Measurements from ENCODE around the gene HEMGN.
"Not testable (repeated sequence)": the region's sequence is repeated elsewhere in the genome, so short reads cannot be mapped to it uniquely, and the experiment has no call there.

HEMGN gene

DNA sequence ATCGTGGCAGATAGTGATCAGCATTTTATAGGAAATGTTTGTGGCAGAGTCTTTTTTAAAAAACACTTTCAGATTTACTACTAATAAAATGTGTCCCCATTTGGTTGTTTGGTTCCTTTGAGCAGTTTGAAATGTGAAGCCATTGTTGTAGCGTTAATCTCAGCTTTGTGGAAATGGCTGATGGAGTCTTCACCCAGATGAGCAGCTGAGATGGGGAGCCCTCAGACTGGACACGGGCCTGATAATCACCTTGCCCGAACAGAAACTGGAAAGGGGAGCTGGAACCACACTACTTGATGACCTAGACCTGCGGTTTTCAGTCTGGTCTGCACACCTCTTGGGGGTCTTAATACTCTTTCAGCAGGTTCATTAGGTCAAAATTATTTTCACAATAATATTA lies 24.6 kb upstream of the HEMGN start:
- no peak for DNase-seq

DNA sequence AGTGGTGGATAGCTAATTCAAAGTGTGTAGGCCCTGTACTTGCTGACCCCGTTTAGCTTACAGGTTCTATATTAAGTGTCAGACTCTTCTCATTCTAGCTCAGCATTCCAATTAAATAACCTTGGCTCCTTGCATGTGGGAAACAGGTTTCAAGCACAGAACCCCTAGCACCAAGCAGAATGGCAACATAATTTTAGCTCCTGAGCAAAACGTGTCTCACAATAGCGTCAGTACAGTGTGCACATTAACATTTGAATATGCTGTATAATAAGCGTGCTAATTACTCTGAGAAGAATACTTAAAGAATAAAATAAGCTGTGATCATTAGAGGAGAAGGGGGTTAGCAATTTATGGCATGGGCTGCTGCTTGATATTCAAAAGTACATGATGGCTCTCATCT lies 24.2 kb upstream of the HEMGN start:
- no peak for DNase-seq

DNA sequence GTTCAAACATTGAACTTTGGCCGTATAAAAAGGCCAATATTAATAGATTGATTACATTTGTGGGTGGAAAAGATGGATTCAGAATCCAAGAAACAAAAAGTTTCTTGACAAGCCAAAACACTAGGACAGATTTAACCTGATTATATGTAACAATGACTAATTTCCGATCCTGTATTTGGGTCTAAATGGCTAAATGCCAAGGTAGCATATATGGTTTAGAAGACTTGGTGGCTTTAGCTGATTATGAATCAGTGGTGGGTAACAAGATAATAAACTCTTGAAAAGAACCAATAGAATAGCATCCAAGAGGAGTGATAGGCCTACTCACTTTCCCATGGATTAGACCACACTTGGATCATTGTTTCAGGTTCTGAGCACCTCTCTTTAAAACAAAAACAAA lies 23.4 kb upstream of the HEMGN start:
- DNase-seq: no peak

DNA sequence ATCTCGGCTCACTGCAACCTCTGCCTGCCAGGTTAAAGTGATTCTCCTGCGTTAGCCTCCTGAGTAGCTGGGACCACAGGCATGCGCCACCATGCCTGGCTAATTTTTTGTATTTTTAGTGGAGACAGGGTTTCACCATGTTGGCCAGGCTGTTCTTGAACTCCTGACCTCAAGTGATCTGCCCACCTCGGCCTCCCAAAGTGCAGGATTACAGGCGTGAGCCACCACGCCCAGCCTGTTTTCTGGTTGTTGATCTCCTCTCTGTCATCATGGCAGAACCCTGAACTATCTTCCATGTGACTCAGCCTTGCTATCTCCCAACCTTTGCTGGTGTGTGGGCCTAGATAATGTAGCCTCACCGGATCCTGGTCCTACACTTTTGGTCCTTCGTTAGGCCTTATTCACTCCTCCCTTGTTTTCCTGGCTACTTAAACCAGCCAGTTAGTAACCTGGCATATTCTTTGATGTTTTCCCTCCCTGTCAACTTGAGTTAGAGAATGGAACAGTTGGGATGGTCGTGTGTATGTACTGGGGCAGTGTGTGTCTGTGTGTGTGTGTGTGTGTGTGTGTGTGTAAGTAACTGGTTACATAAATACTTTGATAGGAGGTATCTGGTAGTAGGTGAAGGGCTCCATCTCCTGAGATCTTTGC lies 22.8 kb upstream of the HEMGN start:
- not testable (repeated sequence) for DNase-seq

DNA sequence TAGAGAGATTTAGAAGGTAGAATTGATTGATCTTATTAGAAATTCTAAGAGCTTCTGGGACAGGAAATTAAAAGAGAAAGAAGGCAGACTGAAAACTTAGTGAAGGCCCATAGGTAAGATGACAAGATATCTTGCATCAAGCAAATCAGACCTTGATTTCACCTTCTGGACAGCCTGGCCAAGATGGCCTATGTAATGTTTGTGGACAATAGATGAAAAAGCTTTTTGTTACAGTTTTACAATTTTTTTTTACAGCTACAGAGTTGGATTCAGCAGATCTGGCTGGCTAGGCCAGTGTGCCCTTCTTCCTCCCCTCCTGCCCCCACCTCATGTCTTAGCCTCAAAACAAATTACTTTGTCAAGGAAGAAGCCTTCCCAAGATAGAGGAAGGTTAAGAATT lies 21.6 kb upstream of the HEMGN start:
- no peak for DNase-seq

DNA sequence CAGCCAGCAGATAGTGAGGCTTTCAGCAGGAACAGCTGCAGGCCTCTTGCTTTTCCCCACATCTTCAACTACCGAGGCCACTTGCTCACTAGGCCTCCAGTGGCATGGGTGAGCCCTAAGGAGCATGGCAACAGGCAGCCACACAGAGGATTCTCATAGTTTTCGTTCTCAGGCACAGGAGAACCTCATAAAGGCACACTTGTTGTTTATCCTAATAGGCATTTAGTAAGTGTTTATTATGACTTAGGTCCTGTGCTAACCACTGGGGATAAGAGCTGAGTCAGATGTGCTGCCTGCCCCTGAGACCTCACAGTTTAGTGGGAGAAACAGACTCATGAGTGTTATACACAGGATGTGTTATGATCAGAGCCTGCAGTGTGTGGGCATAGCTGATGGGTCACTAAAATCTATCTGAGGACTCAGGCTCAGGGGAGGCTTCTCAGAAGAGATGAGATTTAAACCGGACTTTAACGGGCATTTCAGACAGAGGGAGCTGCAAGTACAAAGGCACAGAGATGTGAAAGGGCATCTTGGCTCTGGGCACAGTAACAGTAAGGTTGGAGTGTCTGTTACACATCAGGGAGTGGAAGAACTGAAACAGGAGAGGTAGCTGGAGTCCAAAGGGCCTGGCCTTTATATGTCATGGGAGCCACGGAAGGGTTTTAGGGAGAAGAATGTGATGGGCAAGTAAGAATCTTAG lies 21.0 kb upstream of the HEMGN start:
- DNase-seq: no peak

DNA sequence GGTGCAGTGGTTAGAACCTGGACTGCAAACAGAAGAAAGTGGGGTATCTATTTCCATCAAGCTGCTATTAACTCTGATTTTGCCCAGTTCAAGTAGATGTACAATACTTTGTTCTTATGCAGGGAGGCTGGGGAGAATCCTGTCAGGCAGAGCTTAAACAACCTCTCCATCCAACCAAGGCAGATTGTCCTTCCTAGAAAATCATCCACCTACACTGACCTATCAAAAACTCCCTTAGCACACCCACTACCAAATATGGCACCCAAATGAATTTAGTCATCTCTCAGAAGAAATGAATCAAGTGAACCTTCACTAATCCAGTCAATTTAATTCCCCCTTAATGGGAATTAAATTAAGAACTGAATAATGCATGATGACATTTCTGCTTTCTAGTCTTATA lies 18.4 kb upstream of the HEMGN start:
- no peak for DNase-seq

DNA sequence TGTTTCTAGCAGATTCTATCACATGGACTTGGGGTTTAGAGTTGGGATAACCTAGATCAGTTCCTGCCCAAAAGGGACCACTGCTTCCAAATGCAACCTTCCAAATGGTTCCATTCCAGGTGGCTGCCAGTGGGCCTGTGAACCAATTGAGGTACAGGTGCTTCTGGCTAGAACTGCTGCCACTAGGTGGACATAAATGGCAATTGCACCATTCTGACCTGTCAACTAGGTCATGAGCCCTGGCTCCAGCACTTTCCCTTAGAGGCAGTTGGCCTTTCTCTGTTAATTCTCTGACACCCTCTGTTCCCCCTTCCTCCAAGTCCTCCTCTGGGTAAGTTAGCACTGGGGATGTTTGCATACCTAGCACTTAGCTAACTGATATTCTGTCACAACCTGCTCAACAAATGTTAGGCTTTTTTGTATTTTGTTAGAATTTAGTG lies 16.6 kb upstream of the HEMGN start:
- peak; percentile 15 for DNase-seq

DNA sequence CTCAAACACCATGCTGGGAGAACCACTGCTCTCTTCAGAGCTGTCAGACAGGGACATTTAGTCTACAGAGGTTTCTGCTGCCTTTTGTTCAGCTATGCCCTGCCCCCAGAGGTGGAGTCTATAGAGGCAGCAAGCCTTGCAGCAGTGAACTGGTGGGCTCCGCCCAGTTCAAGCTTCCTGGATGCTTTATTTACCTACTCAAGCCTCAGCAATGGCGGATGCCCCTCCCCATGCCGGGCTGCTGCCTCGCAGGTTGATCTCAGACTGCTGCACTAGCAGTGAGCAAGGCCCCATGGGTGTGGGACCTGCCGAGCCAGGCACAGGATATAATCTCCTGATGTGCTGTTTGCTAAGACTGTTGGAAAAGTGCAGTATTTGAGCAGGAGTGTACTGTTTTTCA lies 12.9 kb upstream of the HEMGN start:
- DNase-seq: not testable (repeated sequence)

DNA sequence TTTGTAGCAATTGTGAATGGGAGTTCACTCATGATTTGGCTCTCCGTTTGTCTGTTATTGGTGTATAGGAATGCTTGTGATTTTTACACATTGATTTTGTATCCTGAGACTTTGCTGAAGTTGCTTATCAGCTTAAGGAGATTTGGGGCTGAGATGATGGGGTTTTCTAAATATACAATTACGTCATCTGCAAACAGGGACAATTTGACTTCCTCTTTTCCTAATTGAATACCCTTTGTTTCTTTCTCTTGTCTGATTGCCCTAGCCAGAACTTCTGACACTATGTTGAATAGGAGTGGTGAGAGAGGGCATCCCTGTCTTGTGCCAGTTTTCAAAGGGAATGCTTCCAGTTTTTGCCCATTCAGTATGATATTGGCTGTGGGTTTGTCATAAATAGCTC lies 9.1 kb upstream of the HEMGN start:
- not testable (repeated sequence) for DNase-seq

DNA sequence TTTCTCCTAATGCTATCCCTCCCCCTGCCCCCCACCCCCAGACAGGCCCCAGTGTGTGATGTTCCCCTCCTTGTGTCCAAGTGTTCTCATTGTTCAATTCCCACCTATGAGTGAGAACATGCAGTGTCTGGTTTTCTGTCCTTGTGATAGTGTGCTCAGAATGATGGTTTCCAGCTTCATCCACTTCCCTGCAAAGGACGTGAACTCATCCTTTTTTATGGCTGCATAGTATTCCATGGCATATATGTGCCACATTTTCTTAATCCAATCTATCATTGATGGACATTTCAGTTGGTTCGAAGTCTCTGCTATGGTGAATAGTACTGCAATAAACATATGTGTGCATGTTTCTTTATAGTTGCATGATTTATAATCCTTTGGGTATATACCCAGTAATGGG lies 7.5 kb upstream of the HEMGN start:
- not testable (repeated sequence) for DNase-seq

DNA sequence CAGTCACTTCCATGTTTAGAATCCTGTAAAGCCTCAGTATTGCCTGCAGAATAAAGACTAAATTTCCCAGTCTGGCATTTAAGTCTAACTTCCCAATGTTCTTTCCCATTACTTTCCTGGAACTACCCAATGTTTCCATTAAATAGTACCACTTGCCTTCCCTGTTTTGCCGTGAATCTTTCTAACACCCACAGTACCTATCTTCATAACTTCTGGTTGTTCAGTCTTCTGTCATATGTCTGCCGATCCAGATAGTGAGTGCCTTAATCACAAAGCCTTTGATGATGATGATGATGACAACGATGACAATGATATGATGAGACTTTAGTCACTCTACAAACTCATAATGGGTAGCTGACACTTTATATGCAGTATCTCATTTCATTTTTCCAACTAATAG lies 6.6 kb upstream of the HEMGN start:
- no peak for DNase-seq

DNA sequence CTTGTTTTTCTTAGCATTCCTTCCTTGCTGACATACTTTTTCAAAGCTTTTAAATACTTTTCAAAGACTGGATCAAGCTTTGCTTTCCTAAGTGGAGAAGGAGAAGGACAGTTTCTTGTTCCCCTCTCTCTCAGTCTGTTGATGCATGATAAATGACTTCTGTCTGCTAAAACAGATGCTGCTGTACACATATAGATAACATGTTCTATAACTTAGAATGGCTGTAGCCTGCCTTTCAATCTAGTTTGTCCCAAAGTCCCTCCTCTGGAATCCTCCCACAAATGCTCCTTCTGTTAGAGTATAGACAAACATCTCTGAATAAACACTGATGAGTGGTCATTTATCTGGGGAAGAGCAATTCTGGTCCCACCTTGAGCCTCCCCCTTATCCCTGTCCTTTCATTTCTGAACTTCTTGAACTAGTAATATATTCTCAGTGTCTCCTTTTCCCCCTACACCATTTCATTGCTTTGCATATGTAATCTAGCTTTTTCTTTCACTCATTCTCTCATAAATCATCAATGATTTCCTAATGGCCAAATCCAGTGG lies 5.4 kb upstream of the HEMGN start:
- no peak for DNase-seq

DNA sequence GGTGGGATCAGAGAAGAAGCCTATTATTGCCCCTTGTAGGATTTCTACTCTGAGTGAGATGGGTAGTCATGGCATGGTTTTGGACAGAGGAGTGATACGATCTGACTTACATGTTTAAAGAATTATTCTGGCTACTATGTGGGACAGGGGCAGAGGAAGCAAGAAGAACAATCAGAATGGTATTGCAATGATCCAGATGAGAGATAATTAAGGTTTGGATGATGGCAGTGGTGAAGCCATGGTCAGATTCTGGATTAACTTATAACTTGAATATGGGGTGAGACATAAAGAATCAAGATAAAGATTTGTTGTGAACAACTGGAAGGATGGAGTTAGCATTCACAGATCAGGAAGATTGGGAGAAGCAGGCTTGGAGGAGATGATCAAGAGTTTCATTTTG lies 3.4 kb upstream of the HEMGN start:
- DNase-seq: no peak

DNA sequence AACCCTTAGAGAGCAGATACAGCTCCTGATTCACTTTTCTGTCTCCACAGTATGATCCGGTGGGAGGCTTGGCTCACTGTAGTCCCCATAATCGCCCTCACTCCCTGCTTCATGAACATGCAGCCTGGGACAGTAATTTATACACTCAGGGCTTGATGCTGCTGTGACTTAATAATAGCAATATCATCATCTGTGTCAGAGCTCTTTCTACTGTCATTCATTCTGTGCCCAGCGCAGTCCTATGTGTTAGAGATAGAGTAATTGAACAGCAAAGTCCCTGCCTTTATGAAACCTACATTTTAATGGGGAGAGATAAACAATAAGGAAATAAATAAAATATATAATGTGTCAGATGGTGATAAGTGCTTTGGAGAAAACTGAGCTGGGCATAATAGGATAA lies 2.8 kb upstream of the HEMGN start:
- DNase-seq: no peak

DNA sequence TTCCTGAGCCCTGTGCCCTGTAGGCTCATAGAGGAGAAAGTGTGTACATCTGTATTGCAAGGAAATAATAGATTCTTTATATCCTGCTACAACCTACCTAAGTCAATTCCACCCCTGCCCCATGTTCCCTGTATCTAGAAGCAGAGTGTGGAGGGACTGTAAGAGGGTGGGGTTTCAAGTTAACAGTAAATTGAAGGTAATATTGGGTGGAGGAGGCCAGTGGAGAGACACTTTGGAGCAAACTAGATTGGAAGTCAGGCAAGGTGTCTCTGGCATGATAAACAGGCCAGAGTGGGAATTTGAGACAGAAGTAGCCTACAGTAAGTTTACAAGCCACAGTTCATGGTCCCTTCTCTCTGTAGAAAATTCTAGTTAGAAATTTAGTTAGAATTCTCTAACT lies 2.3 kb upstream of the HEMGN start:
- DNase-seq: no peak

DNA sequence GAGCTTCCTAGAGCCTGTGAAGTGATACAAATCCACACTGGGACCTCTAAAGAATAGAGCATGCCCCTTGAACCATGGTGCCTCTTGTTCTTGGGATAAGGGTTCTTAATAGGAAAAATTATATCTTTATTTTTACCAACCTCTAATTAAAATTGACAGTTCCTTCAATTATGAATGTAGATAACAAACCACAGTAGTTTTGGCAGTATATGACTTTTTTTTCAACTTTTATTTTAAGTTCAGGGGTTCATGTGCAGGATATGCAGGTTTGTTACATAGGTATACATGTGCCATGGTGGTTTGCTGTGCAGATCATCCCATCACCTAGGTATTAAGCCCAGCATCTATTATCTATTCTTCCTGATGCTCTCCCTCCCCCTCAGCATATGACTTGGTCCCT lies 974 bp downstream of the HEMGN start:
- DNase-seq: no peak

DNA sequence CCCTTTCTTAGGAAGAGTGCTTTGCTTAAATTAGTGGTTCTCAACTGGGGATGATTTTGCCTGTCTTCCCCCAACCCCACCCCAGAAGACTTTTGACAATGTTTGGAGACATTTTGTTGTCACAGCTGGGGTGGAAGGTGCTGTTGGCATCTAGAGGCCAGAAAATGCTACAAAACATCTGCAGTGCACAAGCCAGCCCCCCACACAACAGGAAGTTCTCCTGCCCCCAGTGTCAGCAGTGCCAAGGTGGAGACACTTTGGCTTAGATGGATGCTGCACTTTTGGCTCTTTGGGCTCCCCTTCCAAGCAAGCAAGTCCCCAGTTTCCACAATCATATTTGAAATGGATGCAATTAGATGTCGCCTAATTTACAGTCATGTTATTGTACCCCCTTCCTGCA lies 2.7 kb downstream of the HEMGN start:
- DNase-seq: no peak

DNA sequence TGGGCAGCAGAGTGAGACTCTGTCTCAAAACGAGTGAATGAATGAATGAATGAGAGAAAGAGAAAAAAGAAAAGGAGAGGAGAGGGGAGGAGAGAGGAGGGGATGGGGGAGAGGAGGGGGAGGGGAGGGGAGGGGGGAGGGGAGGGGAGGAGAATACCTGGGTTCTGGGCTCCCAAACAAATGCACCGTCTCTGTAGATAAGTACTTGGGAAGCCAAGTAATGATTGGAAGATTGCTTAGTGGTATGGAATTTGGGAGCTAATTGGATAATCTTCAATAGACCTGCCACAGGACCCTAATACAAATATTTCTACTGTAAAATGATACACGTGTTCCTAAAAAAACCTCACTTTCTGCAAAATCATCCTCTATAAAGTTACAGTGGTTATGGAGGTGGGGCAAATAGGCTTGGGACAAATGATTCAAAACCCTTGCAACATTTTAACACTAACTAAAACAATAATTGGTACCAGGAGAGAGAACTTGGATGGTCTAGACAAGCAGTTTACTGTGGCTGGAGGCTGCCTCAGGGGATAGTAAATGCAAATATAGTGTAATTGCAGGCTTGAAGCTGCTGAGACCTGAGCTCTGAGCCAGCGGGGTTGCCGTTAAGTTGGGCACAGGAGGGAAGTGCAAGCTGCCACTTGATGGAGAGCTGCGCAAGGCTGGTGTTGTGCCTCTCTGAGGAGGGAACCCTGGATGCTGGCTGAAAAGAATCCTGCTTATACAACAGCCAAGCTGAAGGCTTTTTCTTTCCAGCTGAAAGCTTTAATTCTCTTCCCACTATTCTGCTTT lies 3.5 kb downstream of the HEMGN start:
- DNase-seq: no peak

DNA sequence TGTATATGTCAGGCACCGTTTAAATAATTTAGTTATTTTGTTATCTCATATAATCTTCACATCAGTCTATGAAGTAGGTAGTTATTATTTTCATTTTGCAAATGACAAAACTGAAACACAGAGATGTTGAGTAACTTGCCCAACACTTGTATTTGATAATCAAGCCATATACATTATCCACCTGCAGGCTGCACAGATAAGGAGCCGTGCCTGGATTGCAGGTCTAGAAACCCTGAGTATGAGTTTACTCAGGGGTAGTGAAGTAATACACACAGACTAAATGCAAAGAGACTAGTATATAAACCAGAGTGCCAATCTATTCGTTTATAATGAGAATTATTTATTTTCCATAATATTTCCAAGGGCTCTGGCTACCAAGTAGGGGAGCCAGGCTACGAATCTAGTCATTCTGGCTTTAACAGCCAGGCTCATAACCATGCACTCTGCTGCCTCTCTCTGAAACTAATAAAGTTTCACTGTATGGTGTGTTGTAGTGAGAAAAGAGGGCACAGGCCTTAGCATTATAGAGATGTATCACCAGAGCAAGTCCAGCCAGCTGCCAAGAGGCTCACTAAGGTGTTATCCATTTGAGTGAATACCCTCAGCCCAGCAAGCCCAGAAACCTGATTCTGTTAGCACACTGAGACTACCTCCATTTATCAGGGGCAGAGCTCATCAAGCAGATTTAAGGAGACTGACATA lies 4.5 kb downstream of the HEMGN start:
- DNase-seq: no peak

DNA sequence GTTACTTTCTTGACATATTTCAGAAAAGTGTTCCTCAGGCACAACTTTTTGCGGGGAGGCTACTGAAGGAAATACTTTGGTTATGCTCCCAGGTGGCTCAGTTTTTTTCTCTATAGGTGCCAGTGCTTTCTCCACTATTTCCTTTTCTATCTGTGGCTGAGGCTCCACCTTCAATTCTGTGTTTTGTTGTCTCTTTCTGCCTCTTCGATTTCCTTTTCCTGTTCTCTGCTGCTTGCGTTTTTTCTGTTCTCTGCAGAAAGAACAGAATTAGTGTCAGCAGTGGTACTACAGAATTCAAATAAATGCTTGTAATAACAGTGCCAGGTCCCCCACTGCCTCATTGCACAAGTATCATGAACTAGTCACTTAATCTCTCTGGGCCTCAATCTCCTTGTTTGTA lies 7.0 kb downstream of the HEMGN start:
- no peak for DNase-seq

DNA sequence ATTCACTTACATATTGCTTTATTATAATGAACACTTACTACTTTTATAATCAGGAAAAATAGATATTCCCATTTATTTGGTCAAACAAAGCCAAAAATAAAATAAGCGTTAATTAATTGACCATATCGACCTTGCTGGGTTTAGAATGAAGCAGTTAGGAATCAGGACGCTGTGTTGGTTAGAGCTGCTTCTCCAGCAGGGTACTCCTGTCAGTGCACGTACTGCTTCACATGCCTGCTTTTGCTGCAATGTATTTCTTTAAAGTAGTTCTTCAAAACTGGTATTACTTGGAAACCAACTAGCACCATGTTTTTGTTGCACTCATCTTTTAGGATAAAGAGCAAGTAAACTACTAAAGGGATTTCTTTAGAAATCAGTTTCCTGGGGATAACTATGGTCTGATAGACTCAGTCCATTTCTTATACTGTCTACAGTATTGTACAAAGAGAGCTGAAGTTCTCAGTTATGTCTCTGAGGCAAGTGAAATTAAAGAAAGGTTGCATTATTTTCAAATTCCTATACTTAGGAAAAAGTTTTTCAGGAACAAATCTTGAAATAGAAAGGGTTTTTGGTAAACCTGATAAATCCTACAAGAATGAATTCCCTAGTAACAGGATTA lies 8.9 kb downstream of the HEMGN start:
- no peak for DNase-seq
